ENCODE measurements around the gene ABCB8.

- TF ChIP-seq POLR2A (IDR thresholded peaks at IDR 0.05) (no peak), CTCF (IDR thresholded peaks at IDR 0.05) (no peak)
Measured at GRCh38 chr7:151075662-151075971, 47.4 kb downstream of the ABCB8 start.

All from heart left ventricle (tissue), 13 donors.